Endodermal cell (in vitro differentiated cells): Measurements from ENCODE around the gene CTNNA2. TPM values are rescaled to one million over a fixed set of nuclear protein-coding genes. Genes with fewer than 3 reads are reported as not detected.

ENCODE experiments used
- DNase-seq: peaks from one replicate; pipeline ENCODE4 v3.0.0-alpha.2; 2017
- H3K27ac ChIP-seq: 2 replicates; pipeline ENCODE4 v1.5.1; 2013; ENCODE audit warnings: mild to moderate bottlenecking, low read depth, low read length, moderate library complexity
- H3K27me3 ChIP-seq: 2 replicates; pipeline ENCODE4 v1.6.1; 2013; ENCODE audit warnings: mild to moderate bottlenecking, low read length, moderate library complexity; ENCODE audit not compliant: insufficient read depth, control insufficient read depth, poor library complexity, severe bottlenecking
- H3K36me3 ChIP-seq: 2 replicates; pipeline ENCODE4 v1.7.0; 2013; ENCODE audit warnings: mild to moderate bottlenecking, low read length, moderate library complexity; ENCODE audit not compliant: control insufficient read depth, insufficient read depth
- H3K4me1 ChIP-seq: one replicate; pipeline ENCODE4 v1.7.0; 2013; ENCODE audit warnings: low read length; ENCODE audit not compliant: control insufficient read depth, insufficient read depth
- H3K4me3 ChIP-seq: 2 replicates; pipeline ENCODE4 v1.5.1; 2013; ENCODE audit warnings: mild to moderate bottlenecking, low read length, moderate library complexity
- H3K9ac ChIP-seq: 2 replicates; pipeline ENCODE4 v1.6.1; 2013; ENCODE audit warnings: mild to moderate bottlenecking, low read length, moderate library complexity; ENCODE audit not compliant: poor library complexity, severe bottlenecking; ENCODE audit errors: extremely low read depth
- H3K9me3 ChIP-seq: 2 replicates; pipeline ENCODE4 v1.6.1; 2013; ENCODE audit warnings: mild to moderate bottlenecking, low read length, moderate library complexity; ENCODE audit not compliant: control insufficient read depth
- H3K27ac Mint-ChIP-seq: 2 replicates; pipeline ENCODE4 v1.8.0; 2020; ENCODE audit warnings: mixed read lengths
- H3K27me3 Mint-ChIP-seq: 2 replicates; pipeline ENCODE4 v1.8.0; 2021; ENCODE audit warnings: mild to moderate bottlenecking, mixed read lengths; ENCODE audit not compliant: insufficient read depth
- H3K36me3 Mint-ChIP-seq: 2 replicates; pipeline ENCODE4 v1.8.0; 2020; ENCODE audit warnings: low read depth, mixed read lengths
- H3K4me1 Mint-ChIP-seq: 2 replicates; pipeline ENCODE4 v1.8.0; 2020; ENCODE audit warnings: mixed read lengths
- H3K4me3 Mint-ChIP-seq: 2 replicates; pipeline ENCODE4 v1.8.0; 2020; ENCODE audit warnings: mild to moderate bottlenecking, moderate library complexity, mixed read lengths
- H3K9me3 Mint-ChIP-seq: 2 replicates; pipeline ENCODE4 v1.8.0; 2020; ENCODE audit warnings: mild to moderate bottlenecking, mixed read lengths
- CTCF ChIP-seq: fragments of 200-600 bp; sonication (generic); conservative IDR thresholded peaks from 2 replicates; pipeline ENCODE4 v1.5.0; 2021; ENCODE audit warnings: antibody characterized with exemption, mild to moderate bottlenecking
- WGBS, 2 experiments: methylation state at CpG; one replicate each; pipeline versions ENCODE4 v1.1.5 to v1.1.7; 2013; ENCODE audit warnings: missing lambda C conversion rate in 2 of 2, mixed read lengths in 1 of 2; ENCODE audit not compliant: insufficient coverage in 1 of 2, insufficient read length in 1 of 2; 5-methylcytosine and 5-hydroxymethylcytosine counted together
- total RNA-seq, 2 donors: library from RNA; stranded (reverse); fragmentation: NEBNext Ultra II Directional in 1 of 2; extraction: Animal tissue kit (Norgen Biotek cat#: 25700) in 1 of 2; gene quantifications; 2 replicates in 1 of 2; 3 replicates in 1 of 2; pipeline ENCODE4 v1.2.1, GENCODE V29; 2021

Gene CTNNA2
- total RNA-seq, 2 donors from 2014 or later = 7.7 to 9.8 TPM

- H3K36me3 ChIP-seq = no peaks in the 10 kb centered on the region
- no peaks in the 10 kb centered on the region for H3K27me3 ChIP-seq
- no peak for DNase-seq
- peaks cover 2% of the 10 kb centered on the region for H3K9me3 Mint-ChIP-seq
- no peak overlapping the region for H3K27ac ChIP-seq
- peaks cover 8% of the 10 kb centered on the region for H3K9me3 ChIP-seq
- no peaks in the 10 kb centered on the region for H3K27me3 Mint-ChIP-seq
- H3K27ac Mint-ChIP-seq = no peak overlapping the region
- H3K4me3 Mint-ChIP-seq = no peak overlapping the region
- peaks cover 12% of the 10 kb centered on the region for H3K4me1 Mint-ChIP-seq
- H3K9ac ChIP-seq = no peak overlapping the region
- TF ChIP-seq CTCF = no peak
- H3K4me3 ChIP-seq = no peak overlapping the region
- no peaks in the 10 kb centered on the region for H3K4me1 ChIP-seq
- no peaks in the 10 kb centered on the region for H3K36me3 Mint-ChIP-seq
Measured at GRCh38 chr2:80396276-80396675, 883.4 kb downstream of the CTNNA2 start.

GRCh38 chr2:80403081-80403480 lies 890.2 kb downstream of the CTNNA2 start:
- 80 to 86% methylated on average over 4 of the region's 4 CpGs for whole genome bisulfite sequencing, 2 experiments
- H3K9me3 ChIP-seq = peaks cover under 1% of the 10 kb centered on the region
- Mint-ChIP-seq H3K36me3 (no peaks in the 10 kb centered on the region), H3K4me3 (no peak overlapping the region), H3K27ac (no peak overlapping the region), H3K9me3 (no peaks in the 10 kb centered on the region), H3K4me1 (peaks cover 8% of the 10 kb centered on the region), H3K27me3 (no peaks in the 10 kb centered on the region)
- H3K36me3 ChIP-seq = no peaks in the 10 kb centered on the region
- no peak for TF ChIP-seq CTCF
- no peak overlapping the region for H3K4me3 ChIP-seq
- H3K27me3 ChIP-seq = no peaks in the 10 kb centered on the region
- H3K4me1 ChIP-seq = no peaks in the 10 kb centered on the region
- DNase-seq = no peak
- H3K9ac ChIP-seq = no peak overlapping the region
- H3K27ac ChIP-seq = no peak overlapping the region

GRCh38 chr2:80407377-80407776 lies 894.5 kb downstream of the CTNNA2 start:
- no peak for TF ChIP-seq CTCF
- Histone ChIP-seq H3K9me3 (no peaks in the 10 kb centered on the region), H3K27me3 (no peaks in the 10 kb centered on the region), H3K27ac (no peak overlapping the region), H3K4me3 (no peak overlapping the region), H3K36me3 (no peaks in the 10 kb centered on the region), H3K9ac (no peak overlapping the region), H3K4me1 (no peaks in the 10 kb centered on the region)
- 94 to 96% methylated on average over 4 of the region's 4 CpGs for WGBS, 2 experiments
- Mint-ChIP-seq H3K4me3 (no peak overlapping the region), H3K27ac (no peak overlapping the region), H3K27me3 (peaks cover 4% of the 10 kb centered on the region), H3K36me3 (no peaks in the 10 kb centered on the region), H3K4me1 (no peaks in the 10 kb centered on the region), H3K9me3 (no peaks in the 10 kb centered on the region)
- DNase-seq = no peak
